ENCODE data around the gene FAM227B. TPM values are rescaled to one million over a fixed set of nuclear protein-coding genes. Genes with fewer than 3 reads are reported as not detected.

The FAM227B gene
- total RNA-seq, 4 donors from 2014 or later: 6.1 to 24.1 (median 12.5) TPM

DNA sequence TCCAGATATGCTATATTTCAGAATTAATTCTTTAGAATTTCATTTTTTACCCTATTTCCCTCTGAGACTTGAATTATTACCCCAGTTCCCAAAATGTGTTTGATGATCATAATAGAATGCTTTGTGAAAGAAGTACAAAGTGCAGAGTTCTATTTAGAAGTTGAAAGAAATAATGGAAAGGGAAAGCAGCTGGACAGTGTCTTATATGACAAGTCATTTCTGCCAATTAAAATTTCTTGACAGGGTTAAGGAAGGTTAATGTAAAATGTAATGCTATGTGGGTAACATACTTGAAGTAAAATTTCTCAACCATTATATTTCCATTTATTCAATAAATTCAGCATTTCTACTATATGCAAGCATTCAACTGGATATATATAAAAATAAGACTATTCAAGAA lies 164.5 kb downstream of the FAM227B start:
- H3K4me1 ChIP-seq: peaks cover 8 to 56% (median 11%) of the 10 kb centered on the region in 3 donors
- no peaks in the 10 kb centered on the region for H3K27me3 ChIP-seq
- peak overlapping the region in 2 of 4 donors; percentile 32 to 60 for H3K27ac ChIP-seq
- ATAC-seq: no peak
- no peaks in the 10 kb centered on the region for H3K36me3 ChIP-seq
- no peak overlapping the region for H3K4me3 ChIP-seq
- H3K9me3 ChIP-seq: no peaks in the 10 kb centered on the region
- no peak for TF ChIP-seq POLR2A (IDR thresholded peaks at IDR 0.05)
- peak; percentile 25 for TF ChIP-seq POLR2AphosphoS5 (IDR thresholded peaks at IDR 0.05)

DNA sequence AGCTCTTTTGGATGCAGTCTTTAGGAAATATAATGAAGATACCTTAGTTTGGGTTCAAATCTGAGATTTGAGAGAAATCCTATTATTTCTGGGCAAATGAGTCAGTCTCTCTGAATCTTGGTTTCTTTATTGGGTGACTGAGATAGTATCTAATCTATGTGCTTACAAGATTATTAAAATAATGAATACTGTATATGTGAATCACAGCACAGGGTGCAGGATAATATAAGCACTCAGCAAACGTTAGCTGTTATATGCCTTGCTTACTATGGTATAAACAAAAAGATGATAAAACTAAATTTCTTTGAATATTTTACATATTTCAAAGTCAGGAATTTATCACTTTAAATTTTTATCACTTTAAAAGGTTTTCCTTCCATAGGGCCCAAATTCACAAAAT lies 168.0 kb downstream of the FAM227B start:
- TF ChIP-seq, protein P1, sequence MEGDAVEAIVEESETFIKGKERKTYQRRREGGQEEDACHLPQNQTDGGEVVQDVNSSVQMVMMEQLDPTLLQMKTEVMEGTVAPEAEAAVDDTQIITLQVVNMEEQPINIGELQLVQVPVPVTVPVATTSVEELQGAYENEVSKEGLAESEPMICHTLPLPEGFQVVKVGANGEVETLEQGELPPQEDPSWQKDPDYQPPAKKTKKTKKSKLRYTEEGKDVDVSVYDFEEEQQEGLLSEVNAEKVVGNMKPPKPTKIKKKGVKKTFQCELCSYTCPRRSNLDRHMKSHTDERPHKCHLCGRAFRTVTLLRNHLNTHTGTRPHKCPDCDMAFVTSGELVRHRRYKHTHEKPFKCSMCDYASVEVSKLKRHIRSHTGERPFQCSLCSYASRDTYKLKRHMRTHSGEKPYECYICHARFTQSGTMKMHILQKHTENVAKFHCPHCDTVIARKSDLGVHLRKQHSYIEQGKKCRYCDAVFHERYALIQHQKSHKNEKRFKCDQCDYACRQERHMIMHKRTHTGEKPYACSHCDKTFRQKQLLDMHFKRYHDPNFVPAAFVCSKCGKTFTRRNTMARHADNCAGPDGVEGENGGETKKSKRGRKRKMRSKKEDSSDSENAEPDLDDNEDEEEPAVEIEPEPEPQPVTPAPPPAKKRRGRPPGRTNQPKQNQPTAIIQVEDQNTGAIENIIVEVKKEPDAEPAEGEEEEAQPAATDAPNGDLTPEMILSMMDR (IDR thresholded peaks at IDR 0.05): no peak
- TF ChIP-seq POLR2AphosphoS5 (IDR thresholded peaks at IDR 0.05) (no peak), POLR2A (IDR thresholded peaks at IDR 0.05) (no peak), EP300 (IDR thresholded peaks at IDR 0.05) (no peak)
- no peak for ATAC-seq
- no peaks in the 10 kb centered on the region for H3K36me3 ChIP-seq
- H3K27me3 ChIP-seq: no peaks in the 10 kb centered on the region
- no peaks in the 10 kb centered on the region for H3K9me3 ChIP-seq
- 32 to 50% methylated on average over 1 of the region's 1 CpG for WGBS, 2 donors (ENCODE audit: low coverage in 1 of 2)
- no peak overlapping the region for H3K27ac ChIP-seq
- peaks cover 0 to 40% (median 0%) of the 10 kb centered on the region in 3 donors for H3K4me1 ChIP-seq
- no peak overlapping the region for H3K4me3 ChIP-seq

DNA sequence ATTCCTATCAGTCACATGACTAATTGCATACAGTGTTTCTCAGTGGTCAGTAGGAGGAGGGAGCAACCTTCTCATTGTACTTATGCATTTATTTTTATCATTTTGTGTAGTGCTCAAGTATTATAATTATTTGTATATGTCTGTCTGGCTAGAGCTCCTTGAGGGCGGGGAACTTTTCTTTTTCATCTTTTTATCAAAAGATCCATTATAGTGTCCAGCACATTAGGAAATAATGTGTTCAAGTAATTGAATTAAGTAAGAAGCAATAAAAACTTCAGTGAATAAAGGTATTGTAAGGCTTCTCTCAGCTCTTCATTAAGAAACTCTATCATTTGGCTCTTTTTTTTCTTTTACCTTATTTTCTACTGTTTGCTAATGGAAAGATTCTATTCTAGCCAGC lies 178.8 kb downstream of the FAM227B start:
- no peak for ATAC-seq
- Histone ChIP-seq H3K4me1 (peaks cover 3 to 78% (median 7%) of the 10 kb centered on the region in 3 donors), H3K27ac (peak overlapping the region in 2 of 4 donors; percentile 39 to 70)

DNA sequence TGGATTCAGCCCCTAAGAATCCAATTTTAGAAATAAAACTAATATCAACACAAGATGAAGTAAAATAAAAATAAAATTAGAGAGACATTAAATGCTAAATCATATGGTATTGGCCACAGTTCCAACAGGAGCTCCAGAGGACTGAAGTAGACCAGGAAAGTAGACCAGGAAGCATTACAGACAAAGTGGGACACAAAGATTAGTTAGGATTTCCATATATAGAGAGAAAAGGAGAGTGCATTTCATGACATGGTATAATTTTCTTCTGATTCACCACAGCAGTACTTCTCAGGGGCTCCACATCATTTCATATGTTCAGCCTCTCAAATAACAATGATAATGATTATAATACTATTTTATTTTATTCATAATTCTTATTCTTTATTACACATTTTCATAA lies 179.3 kb downstream of the FAM227B start:
- Histone ChIP-seq H3K9me3 (no peaks in the 10 kb centered on the region), H3K36me3 (no peaks in the 10 kb centered on the region), H3K4me1 (peaks cover 3 to 78% (median 7%) of the 10 kb centered on the region in 3 donors), H3K27ac (peak overlapping the region; percentile 18 to 70 (median 42)), H3K4me3 (no peak overlapping the region), H3K27me3 (no peaks in the 10 kb centered on the region)
- TF ChIP-seq, protein P1 (IDR thresholded peaks at IDR 0.05): no peak
- TF ChIP-seq EP300 (IDR thresholded peaks at IDR 0.05): no peak
- TF ChIP-seq POLR2A (IDR thresholded peaks at IDR 0.05): no peak
- no peak for TF ChIP-seq POLR2AphosphoS5 (IDR thresholded peaks at IDR 0.05)
- ATAC-seq: no peak

More for the DNA sequence above, 178.8 kb downstream of the FAM227B start:
- no peaks in the 10 kb centered on the region for H3K9me3 ChIP-seq
- TF ChIP-seq POLR2A (IDR thresholded peaks at IDR 0.05): no peak
- TF ChIP-seq, protein P1 (IDR thresholded peaks at IDR 0.05): no peak
- no peak for TF ChIP-seq EP300 (IDR thresholded peaks at IDR 0.05)
- no peak for TF ChIP-seq POLR2AphosphoS5 (IDR thresholded peaks at IDR 0.05)
- no peak overlapping the region for H3K4me3 ChIP-seq
- no peaks in the 10 kb centered on the region for H3K27me3 ChIP-seq
- WGBS, 2 donors (ENCODE audit: low coverage in 1 of 2): 86 to 92% methylated on average over 1 of the region's 1 CpG
- H3K36me3 ChIP-seq: no peaks in the 10 kb centered on the region

DNA sequence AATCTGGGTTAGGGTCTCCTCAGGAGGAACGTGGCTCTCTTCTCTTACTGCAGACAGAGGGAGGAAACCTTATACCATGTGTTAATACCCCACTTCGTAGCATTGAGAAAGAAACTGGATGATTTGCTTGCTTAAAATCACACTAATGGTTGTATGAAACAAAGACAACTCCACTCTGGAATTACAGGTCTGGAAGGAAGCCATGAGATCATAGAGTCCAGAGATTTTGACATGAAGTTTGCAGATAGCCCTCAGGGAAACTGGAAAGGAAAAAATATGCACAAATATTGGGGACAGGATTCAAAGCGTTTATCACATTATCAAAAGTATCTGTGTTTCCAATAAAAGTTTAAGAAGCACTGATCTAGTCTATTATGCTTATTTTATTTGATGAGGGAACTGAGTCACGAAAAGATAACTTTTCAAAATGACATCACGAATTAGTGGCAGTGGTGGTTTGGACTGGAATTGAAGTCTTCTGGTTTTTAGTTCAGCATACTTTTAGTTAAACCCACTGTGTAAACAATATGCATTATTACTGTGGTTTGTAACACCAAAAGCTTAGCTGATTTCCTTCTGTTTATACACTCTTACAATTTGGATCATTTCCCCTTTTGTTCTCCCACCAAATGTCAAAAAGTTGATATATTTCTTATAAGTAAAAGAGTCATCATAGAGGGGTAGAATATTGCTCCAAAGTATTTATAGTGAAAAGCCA lies 180.8 kb downstream of the FAM227B start:
- no peak for TF ChIP-seq EP300 (IDR thresholded peaks at IDR 0.05)
- TF ChIP-seq, protein P1 (IDR thresholded peaks at IDR 0.05): no peak
- Histone ChIP-seq H3K4me1 (peaks cover 7 to 89% (median 8%) of the 10 kb centered on the region in 3 donors), H3K27me3 (no peaks in the 10 kb centered on the region), H3K4me3 (no peak overlapping the region), H3K9me3 (no peaks in the 10 kb centered on the region), H3K27ac (peak overlapping the region; percentile 40 to 79 (median 68)), H3K36me3 (no peaks in the 10 kb centered on the region)
- no peak for ATAC-seq
- WGBS, 2 donors (ENCODE audit: low coverage in 1 of 2): 37 to 52% methylated on average over 5 of the region's 5 CpGs
